ENCODE data around the gene MFSD12.

- TF ChIP-seq, protein P1, sequence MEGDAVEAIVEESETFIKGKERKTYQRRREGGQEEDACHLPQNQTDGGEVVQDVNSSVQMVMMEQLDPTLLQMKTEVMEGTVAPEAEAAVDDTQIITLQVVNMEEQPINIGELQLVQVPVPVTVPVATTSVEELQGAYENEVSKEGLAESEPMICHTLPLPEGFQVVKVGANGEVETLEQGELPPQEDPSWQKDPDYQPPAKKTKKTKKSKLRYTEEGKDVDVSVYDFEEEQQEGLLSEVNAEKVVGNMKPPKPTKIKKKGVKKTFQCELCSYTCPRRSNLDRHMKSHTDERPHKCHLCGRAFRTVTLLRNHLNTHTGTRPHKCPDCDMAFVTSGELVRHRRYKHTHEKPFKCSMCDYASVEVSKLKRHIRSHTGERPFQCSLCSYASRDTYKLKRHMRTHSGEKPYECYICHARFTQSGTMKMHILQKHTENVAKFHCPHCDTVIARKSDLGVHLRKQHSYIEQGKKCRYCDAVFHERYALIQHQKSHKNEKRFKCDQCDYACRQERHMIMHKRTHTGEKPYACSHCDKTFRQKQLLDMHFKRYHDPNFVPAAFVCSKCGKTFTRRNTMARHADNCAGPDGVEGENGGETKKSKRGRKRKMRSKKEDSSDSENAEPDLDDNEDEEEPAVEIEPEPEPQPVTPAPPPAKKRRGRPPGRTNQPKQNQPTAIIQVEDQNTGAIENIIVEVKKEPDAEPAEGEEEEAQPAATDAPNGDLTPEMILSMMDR (tag by site-specific recombination; IDR thresholded peaks at IDR 0.05) = peak; percentile 43
- TF ChIP-seq ZNF121 (tag by site-specific recombination; IDR thresholded peaks at IDR 0.05) (no peak), ZNF211 (tag by site-specific recombination; IDR thresholded peaks at IDR 0.05; ENCODE audit: low read depth) (no peak), ZNF391 (tag by site-specific recombination; IDR thresholded peaks at IDR 0.05; ENCODE audit: borderline replicate concordance, low read depth) (no peak), MZF1 (tag by site-specific recombination; IDR thresholded peaks at IDR 0.05; ENCODE audit: borderline replicate concordance) (no peak), YY1 (tag by site-specific recombination; IDR thresholded peaks at IDR 0.05) (no peak), ZNF548 (tag by site-specific recombination; IDR thresholded peaks at IDR 0.05) (no peak), ZNF701 (tag by site-specific recombination; IDR thresholded peaks at IDR 0.05) (no peak)
- TF ChIP-seq, protein P2, sequence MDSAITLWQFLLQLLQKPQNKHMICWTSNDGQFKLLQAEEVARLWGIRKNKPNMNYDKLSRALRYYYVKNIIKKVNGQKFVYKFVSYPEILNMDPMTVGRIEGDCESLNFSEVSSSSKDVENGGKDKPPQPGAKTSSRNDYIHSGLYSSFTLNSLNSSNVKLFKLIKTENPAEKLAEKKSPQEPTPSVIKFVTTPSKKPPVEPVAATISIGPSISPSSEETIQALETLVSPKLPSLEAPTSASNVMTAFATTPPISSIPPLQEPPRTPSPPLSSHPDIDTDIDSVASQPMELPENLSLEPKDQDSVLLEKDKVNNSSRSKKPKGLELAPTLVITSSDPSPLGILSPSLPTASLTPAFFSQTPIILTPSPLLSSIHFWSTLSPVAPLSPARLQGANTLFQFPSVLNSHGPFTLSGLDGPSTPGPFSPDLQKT (IDR thresholded peaks at IDR 0.05; ENCODE audit: borderline replicate concordance, low read depth, low read length) = no peak
Measured at GRCh38 chr19:3575260-3575741, 17.9 kb upstream of the MFSD12 start.

Data from HEK293 (cell line).